Measurements from ENCODE around the gene OPRM1. TPM values are rescaled to one million over a fixed set of nuclear protein-coding genes. Genes with fewer than 3 reads are reported as not detected.

OPRM1 gene
- total and polyA plus RNA-seq, 11 donors: not detected

GRCh38 chr6:154228521-154228905 lies 189.5 kb downstream of the OPRM1 start:
- no peaks in the 10 kb centered on the region for H3K9me3 ChIP-seq
- no peak overlapping the region for H3K4me3 ChIP-seq
- no peak for TF ChIP-seq POLR2A (IDR thresholded peaks at IDR 0.05)
- TF ChIP-seq CTCF (IDR thresholded peaks at IDR 0.05): no peak
- intact Hi-C loops (cut with DNase I): no loop called here
- DNase-seq (no peak), ATAC-seq (no peak)
- no peak overlapping the region for H3K27ac ChIP-seq
- H3K4me1 ChIP-seq: peaks cover 0 to 28% (median 0%) of the 10 kb centered on the region in 12 donors
- no peaks in the 10 kb centered on the region for H3K36me3 ChIP-seq
- H3K27me3 ChIP-seq: no peaks in the 10 kb centered on the region
- WGBS, 4 donors: 78 to 85% (median 80%) methylated on average over 4 of the region's 4 CpGs

- no peak for TF ChIP-seq POLR2A (IDR thresholded peaks at IDR 0.05)
- H3K9me3 ChIP-seq: no peaks in the 10 kb centered on the region
- H3K36me3 ChIP-seq: no peaks in the 10 kb centered on the region
- WGBS, 4 donors: 83 to 92% (median 90%) methylated on average over 6 of the region's 6 CpGs
- ATAC-seq: no peak
- H3K27me3 ChIP-seq: no peaks in the 10 kb centered on the region
- peaks cover 0 to 41% (median 0%) of the 10 kb centered on the region in 12 donors for H3K4me1 ChIP-seq
- intact Hi-C loops (cut with DNase I): no loop called here
- H3K4me3 ChIP-seq: peak overlapping the region in 1 of 12 donors; percentile 41
- no peak for DNase-seq
- peak overlapping the region in 1 of 12 donors; percentile 69 for H3K27ac ChIP-seq
Observed at GRCh38 chr6:154229786-154230185, 190.7 kb downstream of the OPRM1 start.

- Histone ChIP-seq H3K27me3 (no peaks in the 10 kb centered on the region), H3K36me3 (no peaks in the 10 kb centered on the region), H3K4me1 (peaks cover 0 to 42% (median 0%) of the 10 kb centered on the region in 12 donors), H3K27ac (peak overlapping the region in 1 of 12 donors; percentile 69), H3K4me3 (peak overlapping the region in 1 of 12 donors; percentile 41), H3K9me3 (no peaks in the 10 kb centered on the region)
- no peak for TF ChIP-seq POLR2A (IDR thresholded peaks at IDR 0.05)
- TF ChIP-seq CTCF (IDR thresholded peaks at IDR 0.05): no peak
- WGBS, 4 donors: 81 to 89% (median 85%) methylated on average over 3 of the region's 3 CpGs
- intact Hi-C loops (cut with DNase I): no loop called here
- DNase-seq: no peak
- no peak for ATAC-seq
Observed at GRCh38 chr6:154230393-154230792, 191.4 kb downstream of the OPRM1 start.

- Histone ChIP-seq H3K4me1 (peaks cover 0 to 42% (median 0%) of the 10 kb centered on the region in 12 donors), H3K27me3 (no peaks in the 10 kb centered on the region), H3K27ac (peak overlapping the region in 1 of 12 donors; percentile 69), H3K36me3 (no peaks in the 10 kb centered on the region), H3K4me3 (peak overlapping the region in 1 of 12 donors; percentile 41), H3K9me3 (no peaks in the 10 kb centered on the region)
- DNase-seq (no peak), ATAC-seq (no peak)
- intact Hi-C loops (cut with DNase I): no loop called here
- no peak for TF ChIP-seq CTCF (IDR thresholded peaks at IDR 0.05)
- no peak for TF ChIP-seq POLR2A (IDR thresholded peaks at IDR 0.05)
- WGBS, 4 donors: 93 to 96% (median 96%) methylated on average over 5 of the region's 5 CpGs
Observed at GRCh38 chr6:154230910-154231595, 192.0 kb downstream of the OPRM1 start.

Data from heart left ventricle (tissue), 16 donors.